GM18520 (cell line): ENCODE results near the gene GLRX5.
"Not testable (repeated sequence)": the region's sequence is repeated elsewhere in the genome, so short reads cannot be mapped to it uniquely, and the experiment has no call there.

Experiments
- ATAC-seq: cut with Tn5 transposase; IDR thresholded peaks from one replicate; pipeline ENCODE4 v1.9.1; 2021; ENCODE audit not compliant: unreplicated experiment

The GLRX5 gene

GRCh38 chr14:95498622-95499353, 36.1 kb upstream of the GLRX5 start:
- no peak for ATAC-seq

GRCh38 chr14:95499354-95499750, 35.5 kb upstream of the GLRX5 start:
- ATAC-seq, result no peak

- ATAC-seq, result no peak
Observed at GRCh38 chr14:95500201-95500681, 34.6 kb upstream of the GLRX5 start.

- no peak for ATAC-seq
Observed at GRCh38 chr14:95500772-95501401, 34.0 kb upstream of the GLRX5 start.

- no peak for ATAC-seq
Observed at GRCh38 chr14:95502381-95502950, 32.4 kb upstream of the GLRX5 start.

GRCh38 chr14:95503365-95504134, 31.3 kb upstream of the GLRX5 start:
- ATAC-seq, result peak; percentile 63

GRCh38 chr14:95504135-95505029, 30.5 kb upstream of the GLRX5 start:
- no peak for ATAC-seq

GRCh38 chr14:95505030-95505589, 29.7 kb upstream of the GLRX5 start:
- no peak for ATAC-seq

- no peak for ATAC-seq
Observed at GRCh38 chr14:95507174-95507573, 27.7 kb upstream of the GLRX5 start.

GRCh38 chr14:95507701-95508103, 27.1 kb upstream of the GLRX5 start:
- ATAC-seq, result no peak

GRCh38 chr14:95508377-95508776, 26.5 kb upstream of the GLRX5 start:
- no peak for ATAC-seq

GRCh38 chr14:95509495-95509894, 25.4 kb upstream of the GLRX5 start:
- ATAC-seq, result no peak

GRCh38 chr14:95510344-95510743, 24.5 kb upstream of the GLRX5 start:
- ATAC-seq, result not testable (repeated sequence)

GRCh38 chr14:95510804-95511203, 24.0 kb upstream of the GLRX5 start:
- no peak for ATAC-seq

GRCh38 chr14:95511687-95512086, 23.2 kb upstream of the GLRX5 start:
- no peak for ATAC-seq

- ATAC-seq, result no peak
Observed at GRCh38 chr14:95513291-95513690, 21.6 kb upstream of the GLRX5 start.

- no peak for ATAC-seq
Observed at GRCh38 chr14:95514131-95515079, 20.4 kb upstream of the GLRX5 start.

GRCh38 chr14:95515080-95515489, 19.8 kb upstream of the GLRX5 start:
- no peak for ATAC-seq
